NCI-H2227 (cell line): Measurements from ENCODE around the gene EBF3.

ENCODE experiments used
- DNase-seq: peaks from one replicate; lab custom pipeline; 2025; ENCODE audit not compliant: unreplicated experiment; lab: John Stamatoyannopoulos, UW

EBF3 gene

DNA sequence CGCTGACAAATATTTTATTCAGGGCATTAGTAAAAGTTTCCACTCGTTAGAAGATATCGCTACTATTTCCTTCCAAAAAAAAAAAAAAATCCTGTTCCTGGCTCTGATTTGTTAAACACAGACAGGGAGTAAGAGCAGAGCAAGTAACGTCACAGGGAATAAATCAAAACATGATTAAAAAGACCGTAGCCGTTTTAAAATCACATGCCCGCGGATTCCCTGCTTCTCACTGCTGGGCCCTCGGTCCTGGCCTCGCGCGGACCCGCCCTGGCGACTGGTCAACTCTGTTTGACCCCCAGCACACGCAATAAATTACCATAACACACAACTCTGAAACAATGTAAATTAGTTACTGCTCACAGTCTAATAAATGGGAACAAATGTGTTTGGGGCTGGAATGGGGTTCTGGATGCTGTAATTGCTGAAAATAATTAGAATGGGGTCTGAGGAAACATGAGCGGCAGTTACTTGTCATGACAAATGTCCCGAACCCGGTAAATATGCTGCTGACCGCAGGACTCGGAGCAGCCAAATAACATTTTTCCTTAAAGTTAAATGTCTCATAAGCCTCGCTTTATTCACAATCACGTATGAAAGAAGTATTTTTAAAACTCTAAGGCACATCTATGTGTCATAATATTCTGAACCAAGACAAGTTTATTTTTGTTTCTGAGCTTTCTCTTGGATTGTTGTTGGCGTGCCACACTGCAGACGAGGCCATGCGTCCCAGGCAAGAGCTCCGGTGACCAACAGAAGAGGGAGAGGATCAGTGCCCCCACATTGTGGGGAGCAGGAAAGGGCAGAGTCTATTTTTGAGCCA lies 17.9 kb downstream of the EBF3 start:
- DNase-seq = no peak

DNA sequence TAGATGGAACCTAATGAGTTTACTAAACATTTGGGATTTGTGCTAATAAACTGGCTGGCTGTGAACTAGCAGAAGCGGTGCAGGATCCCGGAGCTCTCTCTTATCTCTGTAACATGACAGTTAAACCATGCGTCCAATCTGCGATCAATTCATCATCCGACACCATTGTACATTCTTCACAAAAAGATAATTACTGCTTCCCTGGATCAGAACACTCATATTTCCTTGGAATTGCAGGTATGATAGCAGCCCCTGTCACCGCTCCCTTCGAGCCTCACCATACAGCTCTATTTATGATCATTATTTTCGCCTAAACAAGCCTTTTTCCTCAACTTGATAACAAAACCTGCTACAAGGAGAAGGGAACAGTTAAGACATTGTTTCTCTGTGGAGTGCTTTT lies 18.5 kb downstream of the EBF3 start:
- no peak for DNase-seq

GRCh38 chr10:129945064-129945463 lies 19.0 kb downstream of the EBF3 start:
- no peak for DNase-seq

DNA sequence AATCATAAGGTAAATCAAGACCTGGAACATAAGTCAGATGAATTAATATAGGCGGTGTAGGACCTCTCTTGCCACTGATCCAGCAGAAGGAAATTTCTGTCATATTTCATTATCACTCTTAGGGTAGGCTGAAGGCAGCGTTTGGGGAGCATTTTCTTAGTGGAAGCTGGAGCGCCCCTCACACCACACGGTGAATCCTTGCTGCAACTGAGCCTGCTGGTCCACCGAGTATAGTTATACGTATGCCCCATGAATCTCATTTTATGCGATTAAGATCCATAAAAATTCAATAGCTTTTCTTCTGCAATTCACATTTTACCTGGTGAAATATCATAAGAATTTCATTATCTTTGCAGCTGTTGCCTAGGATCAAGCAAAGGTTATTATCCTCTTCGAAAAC lies 19.6 kb downstream of the EBF3 start:
- DNase-seq = no peak

DNA sequence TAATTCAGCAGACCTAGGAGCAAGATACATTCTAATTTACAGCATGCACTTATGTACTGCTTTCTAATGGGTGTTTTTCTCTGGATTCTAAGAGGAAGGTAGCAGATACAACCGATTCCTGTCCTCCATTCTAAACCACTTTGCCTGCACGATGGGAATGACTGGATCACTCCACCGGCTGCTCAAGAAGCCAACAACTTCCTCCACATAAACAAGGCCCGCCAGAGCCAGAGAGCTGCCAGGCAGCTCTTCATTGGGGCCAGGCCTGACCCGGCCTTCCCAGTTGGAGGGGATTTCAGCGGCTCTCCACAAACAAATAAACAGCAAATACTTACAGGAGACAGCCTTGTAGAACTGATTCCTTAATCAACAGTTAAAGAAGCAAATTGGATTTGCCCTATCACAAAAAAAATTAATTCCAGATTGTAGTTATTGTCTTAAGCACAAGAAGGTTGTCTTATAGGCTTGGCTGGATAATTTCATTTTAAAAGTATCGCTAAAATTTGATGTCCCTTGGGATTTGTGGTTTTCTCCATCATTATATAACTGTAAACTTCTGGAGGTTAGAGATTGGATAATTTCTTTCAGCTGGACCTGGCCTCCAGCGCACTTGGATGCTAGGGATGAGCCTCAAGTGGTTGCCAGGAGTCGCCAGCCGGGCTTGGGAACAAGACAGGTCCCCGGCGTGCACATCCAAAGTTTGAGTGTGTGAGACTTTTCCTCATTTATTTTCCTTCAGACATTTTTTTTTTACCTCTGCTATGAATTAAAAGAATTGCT lies 20.9 kb downstream of the EBF3 start:
- DNase-seq = no peak

DNA sequence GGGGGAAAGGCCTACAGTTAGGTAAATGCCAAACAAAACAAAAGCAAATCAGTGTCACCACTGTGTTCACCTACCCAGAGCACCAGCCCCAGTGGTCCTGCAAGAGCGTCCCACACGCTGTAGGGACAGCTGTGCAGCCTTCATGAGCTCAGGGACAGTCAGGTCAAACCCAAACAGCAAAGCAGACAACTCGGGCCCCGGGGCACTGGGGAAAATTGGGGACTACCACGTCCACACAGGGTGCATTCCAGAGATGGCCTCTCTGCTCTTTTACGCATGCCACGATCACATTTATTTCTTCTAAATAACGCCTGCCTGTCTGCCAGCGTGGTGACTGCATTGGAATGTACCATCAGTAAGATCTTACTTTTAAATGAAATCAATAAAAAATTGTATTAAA lies 21.7 kb downstream of the EBF3 start:
- DNase-seq = no peak

DNA sequence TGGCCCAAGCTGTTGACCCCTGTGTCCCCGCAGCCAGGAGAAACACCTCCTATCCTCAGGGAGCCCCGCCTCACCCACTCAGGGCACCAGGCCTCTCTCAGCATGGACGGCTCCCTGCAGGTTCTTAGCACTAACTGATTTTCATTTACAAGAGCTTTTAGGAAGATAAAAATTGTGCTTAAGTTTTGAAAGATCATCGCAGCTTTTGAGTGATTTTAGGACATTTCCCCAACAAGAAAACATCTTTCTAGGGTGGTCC lies 22.1 kb downstream of the EBF3 start:
- no peak for DNase-seq

GRCh38 chr10:129941199-129942018 lies 22.7 kb downstream of the EBF3 start:
- no peak for DNase-seq

- no peak for DNase-seq
These were observed 23.4 kb downstream of the EBF3 start for GRCh38 chr10:129940617-129941198.

DNA sequence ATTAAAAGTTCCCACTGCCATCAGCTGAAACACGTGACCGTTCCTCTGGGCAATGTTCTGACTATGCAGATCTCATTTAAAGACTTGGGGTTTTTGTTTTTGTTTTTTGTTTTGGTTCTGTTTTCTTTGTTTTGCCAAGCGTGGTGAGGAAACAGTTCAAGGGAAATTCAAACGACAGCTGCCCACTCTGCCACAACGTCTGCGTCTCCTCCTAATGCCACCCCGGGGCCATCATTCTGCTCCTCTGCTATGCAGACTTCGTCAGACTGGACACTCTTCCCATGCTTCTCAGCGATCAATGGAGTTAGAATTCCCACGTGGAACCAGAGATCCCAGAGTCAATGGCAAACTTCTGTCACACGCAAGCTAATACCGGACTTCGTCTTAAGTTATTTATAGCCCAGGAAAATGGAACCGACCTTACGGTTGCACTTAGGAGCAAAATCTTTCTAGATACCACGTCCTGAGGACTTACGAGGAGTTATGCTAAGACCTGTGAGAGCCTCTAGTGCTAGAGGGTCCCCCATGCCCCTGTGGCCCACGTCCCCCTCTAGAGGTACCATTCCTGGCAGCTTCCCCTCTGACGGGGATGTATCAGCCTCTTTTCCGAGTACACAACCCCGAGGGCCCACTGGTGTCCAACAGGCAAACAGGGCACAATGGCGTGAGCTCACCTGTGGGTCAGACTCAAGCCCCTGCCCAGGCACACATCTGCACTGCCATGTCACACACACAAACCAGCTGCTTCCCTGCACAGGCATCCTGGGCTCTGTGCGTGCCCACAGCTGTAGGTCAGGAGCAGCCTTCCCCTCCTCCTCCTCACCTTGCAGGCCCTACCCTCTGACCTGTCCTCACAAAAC lies 24.4 kb downstream of the EBF3 start:
- DNase-seq = no peak

DNA sequence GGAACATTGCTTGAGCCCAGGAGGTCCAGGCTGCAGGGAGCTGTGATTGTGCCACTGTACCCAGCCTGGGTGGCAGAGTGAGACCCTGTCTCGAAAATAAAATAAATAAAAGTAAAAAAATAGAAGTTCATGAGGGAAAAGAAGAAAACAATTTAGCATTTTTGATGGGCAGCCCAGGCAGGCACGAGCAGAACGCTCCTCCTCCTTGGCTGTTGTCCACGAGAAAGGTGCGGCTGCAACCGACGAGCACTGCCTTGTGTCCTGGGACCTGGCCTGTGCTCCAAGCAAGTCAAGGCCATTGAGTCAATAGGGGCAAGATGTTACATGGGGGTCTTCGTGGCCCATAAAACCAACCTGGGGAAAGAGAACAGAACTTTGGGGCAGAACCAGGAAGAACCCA lies 25.6 kb downstream of the EBF3 start:
- no peak for DNase-seq

DNA sequence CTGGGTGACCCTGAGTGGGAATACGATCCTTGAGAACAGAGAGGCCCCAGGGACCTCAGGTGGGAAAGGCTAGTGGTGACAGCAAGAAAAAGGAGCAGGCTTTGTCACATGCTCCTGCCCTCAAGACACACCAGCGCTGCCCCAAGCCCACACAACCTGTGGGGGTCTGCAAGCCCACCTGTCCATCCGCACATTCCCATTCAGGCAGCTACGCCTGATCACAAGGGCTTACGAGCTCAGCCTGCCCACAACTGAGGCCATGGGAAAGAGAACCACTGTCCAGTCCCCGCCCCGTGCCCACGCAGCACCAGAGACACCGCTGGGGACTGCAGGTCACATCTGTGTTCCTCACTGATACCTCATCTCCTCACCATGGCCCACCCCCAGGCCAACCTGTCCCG lies 26.7 kb downstream of the EBF3 start:
- DNase-seq = no peak

DNA sequence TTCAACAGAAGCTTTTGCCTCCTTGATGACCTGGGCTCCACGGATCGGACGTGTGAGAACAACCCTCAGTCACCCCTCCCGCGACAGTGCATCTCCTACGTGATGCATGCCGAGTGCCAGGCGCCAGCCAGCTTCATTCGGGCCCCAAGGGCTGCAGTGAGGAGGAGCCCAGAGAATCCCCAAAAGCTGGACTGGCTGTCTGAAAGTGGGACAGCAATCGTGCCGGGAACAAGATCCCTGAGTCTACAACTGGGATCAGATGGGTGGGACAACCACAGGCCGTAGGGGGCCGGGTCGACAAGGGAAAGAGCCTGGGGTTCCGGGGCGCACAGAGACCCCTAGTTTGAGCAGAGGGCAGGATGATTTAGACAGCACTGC lies 27.2 kb downstream of the EBF3 start:
- DNase-seq = no peak

DNA sequence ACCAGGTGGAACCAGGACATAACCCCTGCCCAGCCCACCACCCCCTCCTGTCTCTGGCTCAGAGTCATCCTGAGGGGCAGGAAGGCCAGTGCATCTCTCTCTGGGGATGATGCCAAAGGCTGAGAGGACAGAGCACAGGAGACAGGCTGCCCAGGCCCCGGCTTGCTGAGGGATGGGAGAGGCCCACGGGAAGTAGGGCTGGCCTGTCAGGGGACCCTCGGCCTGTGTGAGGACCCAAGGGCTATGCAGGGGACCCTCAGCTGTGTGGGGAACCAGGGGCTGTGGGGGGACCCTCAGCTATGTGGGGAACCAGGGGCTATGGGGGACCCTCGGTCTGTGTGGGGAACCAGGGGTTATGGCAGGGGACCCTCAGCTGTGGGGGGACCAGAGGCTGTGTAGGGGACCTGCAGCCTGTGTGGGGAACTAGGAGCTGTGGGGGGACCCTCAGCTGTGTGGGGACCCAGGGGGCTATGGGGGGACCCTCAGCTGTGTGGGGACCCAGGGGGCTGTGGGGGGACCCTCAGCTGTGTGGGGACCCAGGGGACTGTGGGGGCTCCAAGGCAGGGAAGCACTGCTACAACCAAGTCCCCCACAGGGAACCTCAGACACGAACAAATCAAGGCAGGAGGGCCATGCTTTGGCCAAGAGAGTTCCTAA lies 27.7 kb downstream of the EBF3 start:
- DNase-seq = no peak

- DNase-seq = no peak
These were observed 28.3 kb downstream of the EBF3 start for GRCh38 chr10:129935867-129936152.

GRCh38 chr10:129935102-129935866 lies 28.8 kb downstream of the EBF3 start:
- DNase-seq = no peak

DNA sequence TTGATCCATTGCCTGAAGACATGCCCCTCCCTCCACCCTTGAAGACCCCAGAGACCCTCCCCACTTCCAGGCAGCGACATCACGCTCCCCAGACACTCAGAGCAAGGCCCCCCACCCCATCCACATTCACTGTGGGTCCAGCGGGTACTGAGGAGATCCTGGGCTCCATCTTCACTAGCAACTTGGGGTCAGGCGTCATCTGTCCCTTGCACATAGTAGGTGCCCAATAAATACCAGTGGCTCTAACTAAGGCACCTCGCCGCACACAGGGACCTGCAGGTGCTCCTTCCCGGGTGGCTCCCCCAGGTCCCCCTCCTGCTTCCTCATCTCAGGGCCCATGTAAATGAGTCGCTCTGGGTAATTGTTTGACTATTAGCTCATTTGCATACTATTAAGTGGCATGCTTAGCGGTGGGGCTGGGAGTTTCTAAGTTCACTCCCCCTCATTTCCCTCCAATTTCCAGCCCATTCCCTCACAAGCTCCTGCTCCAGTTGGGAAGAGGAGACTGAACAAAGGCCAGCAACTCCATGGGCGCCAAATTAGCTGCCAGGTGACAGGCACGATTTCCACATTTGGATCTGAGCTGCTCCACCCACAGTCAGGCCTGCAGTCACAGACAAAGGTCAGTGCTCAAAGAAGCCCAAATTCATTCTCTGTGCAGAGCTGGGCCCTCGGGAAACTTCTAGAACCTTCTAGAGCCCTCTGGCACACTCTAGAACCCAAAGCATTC lies 29.7 kb downstream of the EBF3 start:
- DNase-seq = no peak

GRCh38 chr10:129933456-129934092 lies 30.5 kb downstream of the EBF3 start:
- no peak for DNase-seq
